H9 (cell line): ENCODE measurements around the gene MICAL2. TPM values are rescaled to one million over a fixed set of nuclear protein-coding genes. Genes with fewer than 3 reads are reported as not detected.

Source experiments
- DNase-seq: peaks from one replicate; pipeline ENCODE4 v3.0.0-alpha.2; 2017
- H2AFZ ChIP-seq: one replicate; pipeline ENCODE4 v1.6.1; 2013; ENCODE audit warnings: mild to moderate bottlenecking, low read length, control low read depth, moderate library complexity
- H2AK5ac ChIP-seq: 2 replicates; pipeline ENCODE4 v1.6.1; 2013; ENCODE audit warnings: low read length, control low read depth, mixed read lengths; ENCODE audit not compliant: insufficient read length
- H2BK120ac ChIP-seq: one replicate; pipeline ENCODE4 v1.6.1; 2013; ENCODE audit warnings: low read depth, mild to moderate bottlenecking, low read length, control low read depth, inconsistent platforms; ENCODE audit not compliant: poor library complexity, severe bottlenecking
- H2BK12ac ChIP-seq: 2 replicates; pipeline ENCODE4 v1.6.1; 2013; ENCODE audit warnings: low read length, control low read depth, mixed read lengths, low read depth; ENCODE audit not compliant: insufficient read length
- H2BK15ac ChIP-seq: 2 replicates; pipeline ENCODE4 v1.6.1; 2013; ENCODE audit warnings: low read depth, low read length, control low read depth
- H2BK20ac ChIP-seq: one replicate; pipeline ENCODE4 v1.6.1; 2013; ENCODE audit warnings: low read depth, mild to moderate bottlenecking, low read length, control low read depth, inconsistent platforms; ENCODE audit not compliant: poor library complexity, severe bottlenecking
- H2BK5ac ChIP-seq: 2 replicates; pipeline ENCODE4 v1.6.1; 2013; ENCODE audit warnings: low read length, control low read depth, mixed read lengths; ENCODE audit not compliant: insufficient read length
- H3K14ac ChIP-seq: 2 replicates; pipeline ENCODE4 v1.6.1; 2013; ENCODE audit warnings: low read length, control low read depth; ENCODE audit not compliant: insufficient read depth
- H3K18ac ChIP-seq: 2 replicates; pipeline ENCODE4 v1.6.1; 2013; ENCODE audit warnings: low read depth, mild to moderate bottlenecking, mixed read lengths, low read length, control low read depth; ENCODE audit not compliant: insufficient read length
- H3K23ac ChIP-seq: 2 replicates; pipeline ENCODE4 v1.6.1; 2013; ENCODE audit warnings: low read length, control low read depth, mixed read lengths, low read depth; ENCODE audit not compliant: insufficient read length
- H3K23me2 ChIP-seq: 2 replicates; pipeline ENCODE4 v1.6.1; 2013; ENCODE audit warnings: low read depth, mild to moderate bottlenecking, mixed read lengths, low read length, control low read depth; ENCODE audit not compliant: insufficient read length, poor library complexity, severe bottlenecking
- H3K27ac ChIP-seq: 2 replicates; pipeline ENCODE4 v1.5.1; 2013; ENCODE audit warnings: low read length, control low read depth, mixed read lengths, low read depth; ENCODE audit not compliant: insufficient read length
- H3K27me3 ChIP-seq: 2 replicates; pipeline ENCODE4 v1.6.1; 2013; ENCODE audit warnings: low read length, control low read depth, inconsistent platforms; ENCODE audit not compliant: insufficient read depth
- H3K4ac ChIP-seq: 2 replicates; pipeline ENCODE4 v1.6.1; 2013; ENCODE audit warnings: low read depth, mild to moderate bottlenecking, control low read depth, inconsistent platforms, low read length, moderate library complexity
- H3K4me1 ChIP-seq: 2 replicates; pipeline ENCODE4 v1.6.1; 2013; ENCODE audit warnings: low read length, control low read depth, inconsistent platforms; ENCODE audit not compliant: insufficient read depth
- H3K4me2 ChIP-seq: 2 replicates; pipeline ENCODE4 v1.6.1; 2013; ENCODE audit warnings: low read length, control low read depth, mixed read lengths; ENCODE audit not compliant: insufficient read length, insufficient read depth
- H3K56ac ChIP-seq: 2 replicates; pipeline ENCODE4 v1.6.1; 2013; ENCODE audit warnings: low read depth, mild to moderate bottlenecking, mixed read lengths, low read length, control low read depth; ENCODE audit not compliant: insufficient read length
- H3K79me1 ChIP-seq: 2 replicates; pipeline ENCODE4 v1.6.1; 2013; ENCODE audit warnings: low read depth, mild to moderate bottlenecking, moderate library complexity, low read length, control low read depth, inconsistent platforms; ENCODE audit not compliant: insufficient read depth, poor library complexity, severe bottlenecking
- H3K79me2 ChIP-seq: 2 replicates; pipeline ENCODE4 v1.6.1; 2013; ENCODE audit warnings: low read length, control low read depth, inconsistent platforms; ENCODE audit not compliant: insufficient read depth
- H3K9ac ChIP-seq: 2 replicates; pipeline ENCODE4 v1.6.1; 2013; ENCODE audit warnings: low read length, control low read depth, mixed read lengths; ENCODE audit not compliant: insufficient read length; ENCODE audit errors: extremely low read depth
- H3K9me3 ChIP-seq: one replicate; pipeline ENCODE4 v1.6.1; 2013; ENCODE audit warnings: low read depth, low read length, inconsistent platforms; ENCODE audit not compliant: control insufficient read depth
- H3T11ph ChIP-seq: one replicate; pipeline ENCODE4 v1.6.1; 2013; ENCODE audit warnings: mild to moderate bottlenecking, low read length, control low read depth, inconsistent platforms
- H4K20me1 ChIP-seq: one replicate; pipeline ENCODE4 v1.6.1; 2013; ENCODE audit not compliant: control insufficient read depth, insufficient read length, insufficient read depth
- H4K5ac ChIP-seq: 2 replicates; pipeline ENCODE4 v1.6.1; 2013; ENCODE audit warnings: low read depth, mild to moderate bottlenecking, mixed read lengths, low read length, control low read depth; ENCODE audit not compliant: insufficient read length
- H4K8ac ChIP-seq: replicated peaks from 2 replicates; pipeline ENCODE4 v1.6.1; 2013; ENCODE audit warnings: low read length, control low read depth, mixed read lengths, low read depth; ENCODE audit not compliant: insufficient read length
- H4K91ac ChIP-seq: 2 replicates; pipeline ENCODE4 v1.6.1; 2013; ENCODE audit warnings: low read depth, mild to moderate bottlenecking, moderate library complexity, mixed read lengths, low read length, control low read depth; ENCODE audit not compliant: insufficient read length
- H3K27ac Mint-ChIP-seq, 3 experiments: 2 replicates in 2 of 3; 3 replicates in 1 of 3; pipeline ENCODE4 v1.8.0; 2020 to 2021; ENCODE audit warnings: mixed read lengths in 3 of 3, mild to moderate bottlenecking in 1 of 3, moderate library complexity in 1 of 3
- H3K27me3 Mint-ChIP-seq: 2 replicates; pipeline ENCODE4 v1.8.0; 2021; ENCODE audit warnings: low read depth, mild to moderate bottlenecking, moderate library complexity, mixed read lengths
- H3K36me3 Mint-ChIP-seq, 3 experiments: 2 replicates in 2 of 3; 3 replicates in 1 of 3; pipeline ENCODE4 v1.8.0; 2020 to 2021; ENCODE audit warnings: low read depth in 3 of 3, mixed read lengths in 3 of 3; ENCODE audit not compliant: insufficient read depth in 1 of 3
- H3K4me1 Mint-ChIP-seq, 2 experiments: 2 replicates each; pipeline ENCODE4 v1.8.0; 2020; ENCODE audit warnings: mixed read lengths in 2 of 2
- H3K4me3 Mint-ChIP-seq, 2 experiments: 2 replicates in 1 of 2; 3 replicates in 1 of 2; pipeline ENCODE4 v1.8.0; 2020 to 2021; ENCODE audit warnings: mild to moderate bottlenecking in 2 of 2, mixed read lengths in 2 of 2, moderate library complexity in 1 of 2
- H3K9me3 Mint-ChIP-seq, 2 experiments: 2 replicates in 1 of 2; 3 replicates in 1 of 2; pipeline ENCODE4 v1.8.0; 2020; ENCODE audit warnings: mild to moderate bottlenecking in 2 of 2, mixed read lengths in 2 of 2, moderate library complexity in 1 of 2
- WGBS: extraction: QIAGEN DNeasy Blood & Tissue Kit; methylation state at CpG from one replicate; pipeline ENCODE4 v1.1.7; 2013; ENCODE audit warnings: missing lambda C conversion rate, low lambda C conversion rate, mixed read lengths; ENCODE audit not compliant: insufficient read length; ENCODE audit errors: extremely low coverage; 5-methylcytosine and 5-hydroxymethylcytosine counted together
- total RNA-seq: library from RNA; stranded (reverse); gene quantifications from 2 replicates; pipeline ENCODE4 v1.2.1, GENCODE V29; 2021
- TF ChIP-seq, protein P1 (sequence below): fragments of 200-600 bp; sonication (generic); conservative IDR thresholded peaks from 3 replicates; pipeline ENCODE4 v1.8.0; 2021; ENCODE audit warnings: antibody characterized with exemption, mild to moderate bottlenecking

MICAL2 gene
- total RNA-seq, 1 experiment from 2014 or later = 4.7 TPM

DNA sequence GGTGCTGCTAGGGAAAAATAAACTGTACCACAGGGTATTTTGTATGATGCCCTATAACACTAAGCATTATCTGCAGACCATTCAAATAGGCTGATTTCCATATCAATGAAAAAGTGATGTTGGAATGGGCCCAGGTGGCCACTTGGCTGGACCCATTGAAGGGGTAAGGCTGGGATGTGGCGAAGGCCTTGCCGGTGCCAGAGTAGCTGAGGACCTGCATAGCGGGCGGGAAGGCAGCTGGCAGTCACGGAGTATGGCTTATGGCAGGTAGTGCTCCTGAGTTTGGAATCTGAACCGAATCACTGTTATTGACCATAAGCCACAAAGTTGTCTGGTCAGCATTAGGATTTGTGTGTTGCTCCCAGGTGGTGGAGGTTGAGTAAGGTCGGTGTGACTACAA lies 131.0 kb downstream of the MICAL2 start:
- no peaks in the 10 kb centered on the region for H4K20me1 ChIP-seq
- H3K4me1 Mint-ChIP-seq = peaks cover 42 to 45% of the 10 kb centered on the region in 2 experiments
- no peak overlapping the region for H4K5ac ChIP-seq
- no peaks in the 10 kb centered on the region for H3K9me3 Mint-ChIP-seq
- H2BK5ac ChIP-seq = no peak overlapping the region
- H3K4me1 ChIP-seq = peaks cover 10% of the 10 kb centered on the region; the same call in 1 of the 2 replicates
- H3K27me3 Mint-ChIP-seq = peaks cover 5% of the 10 kb centered on the region
- no peak overlapping the region for H3K4me2 ChIP-seq
- no peaks in the 10 kb centered on the region for H3K79me1 ChIP-seq
- H2BK15ac ChIP-seq = no peak overlapping the region
- H3K79me2 ChIP-seq = no peaks in the 10 kb centered on the region
- H2BK12ac ChIP-seq = no peak overlapping the region
- H3K27ac ChIP-seq = no peak overlapping the region
- DNase-seq = no peak
- no peak overlapping the region for H3K56ac ChIP-seq
- no peak overlapping the region for H4K8ac ChIP-seq
- no peak overlapping the region for H2AK5ac ChIP-seq
- no peak overlapping the region for H3K4me3 Mint-ChIP-seq
- no peak overlapping the region for H2BK20ac ChIP-seq
- H3K27me3 ChIP-seq = no peaks in the 10 kb centered on the region
- H3K23me2 ChIP-seq = no peaks in the 10 kb centered on the region
- no peak overlapping the region for H3K4ac ChIP-seq
- TF ChIP-seq, protein P1, sequence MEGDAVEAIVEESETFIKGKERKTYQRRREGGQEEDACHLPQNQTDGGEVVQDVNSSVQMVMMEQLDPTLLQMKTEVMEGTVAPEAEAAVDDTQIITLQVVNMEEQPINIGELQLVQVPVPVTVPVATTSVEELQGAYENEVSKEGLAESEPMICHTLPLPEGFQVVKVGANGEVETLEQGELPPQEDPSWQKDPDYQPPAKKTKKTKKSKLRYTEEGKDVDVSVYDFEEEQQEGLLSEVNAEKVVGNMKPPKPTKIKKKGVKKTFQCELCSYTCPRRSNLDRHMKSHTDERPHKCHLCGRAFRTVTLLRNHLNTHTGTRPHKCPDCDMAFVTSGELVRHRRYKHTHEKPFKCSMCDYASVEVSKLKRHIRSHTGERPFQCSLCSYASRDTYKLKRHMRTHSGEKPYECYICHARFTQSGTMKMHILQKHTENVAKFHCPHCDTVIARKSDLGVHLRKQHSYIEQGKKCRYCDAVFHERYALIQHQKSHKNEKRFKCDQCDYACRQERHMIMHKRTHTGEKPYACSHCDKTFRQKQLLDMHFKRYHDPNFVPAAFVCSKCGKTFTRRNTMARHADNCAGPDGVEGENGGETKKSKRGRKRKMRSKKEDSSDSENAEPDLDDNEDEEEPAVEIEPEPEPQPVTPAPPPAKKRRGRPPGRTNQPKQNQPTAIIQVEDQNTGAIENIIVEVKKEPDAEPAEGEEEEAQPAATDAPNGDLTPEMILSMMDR = no peak
- H3K9ac ChIP-seq = no peak overlapping the region
- no peak overlapping the region for H4K91ac ChIP-seq
- no CpG with 5 or more reads among the region's 7 CpGs for WGBS
- no peak overlapping the region for H2BK120ac ChIP-seq
- no peak overlapping the region for H3K14ac ChIP-seq
- H3K36me3 Mint-ChIP-seq = no peaks in the 10 kb centered on the region; a peak in 1 of 7 replicates
- H3K23ac ChIP-seq = no peak overlapping the region
- H2AFZ ChIP-seq = no peak overlapping the region
- H3T11ph ChIP-seq = no peak overlapping the region
- peak overlapping the region in 2 of 3 experiments; percentile 53 to 58; a peak in 3 of 7 replicates for H3K27ac Mint-ChIP-seq
- H3K9me3 ChIP-seq = no peaks in the 10 kb centered on the region
- H3K18ac ChIP-seq = no peak overlapping the region
